ENCODE data around the gene RTN4RL1.

- TF ChIP-seq SIN3A (IDR thresholded peaks at IDR 0.05; ENCODE audit: borderline replicate concordance, insufficient read depth, low read depth, low read length) (no peak), POLR2AphosphoS5 (IDR thresholded peaks at IDR 0.05; ENCODE audit: low read depth, low read length) (no peak), REST (IDR thresholded peaks at IDR 0.05; ENCODE audit: insufficient read depth in 1 of 2, low read depth in 2 of 2, low read length in 1 of 2) (no peak), TCF7L2 (IDR thresholded peaks at IDR 0.05; ENCODE audit: low read depth, low read length) (no peak)
- TF ChIP-seq, protein P1, sequence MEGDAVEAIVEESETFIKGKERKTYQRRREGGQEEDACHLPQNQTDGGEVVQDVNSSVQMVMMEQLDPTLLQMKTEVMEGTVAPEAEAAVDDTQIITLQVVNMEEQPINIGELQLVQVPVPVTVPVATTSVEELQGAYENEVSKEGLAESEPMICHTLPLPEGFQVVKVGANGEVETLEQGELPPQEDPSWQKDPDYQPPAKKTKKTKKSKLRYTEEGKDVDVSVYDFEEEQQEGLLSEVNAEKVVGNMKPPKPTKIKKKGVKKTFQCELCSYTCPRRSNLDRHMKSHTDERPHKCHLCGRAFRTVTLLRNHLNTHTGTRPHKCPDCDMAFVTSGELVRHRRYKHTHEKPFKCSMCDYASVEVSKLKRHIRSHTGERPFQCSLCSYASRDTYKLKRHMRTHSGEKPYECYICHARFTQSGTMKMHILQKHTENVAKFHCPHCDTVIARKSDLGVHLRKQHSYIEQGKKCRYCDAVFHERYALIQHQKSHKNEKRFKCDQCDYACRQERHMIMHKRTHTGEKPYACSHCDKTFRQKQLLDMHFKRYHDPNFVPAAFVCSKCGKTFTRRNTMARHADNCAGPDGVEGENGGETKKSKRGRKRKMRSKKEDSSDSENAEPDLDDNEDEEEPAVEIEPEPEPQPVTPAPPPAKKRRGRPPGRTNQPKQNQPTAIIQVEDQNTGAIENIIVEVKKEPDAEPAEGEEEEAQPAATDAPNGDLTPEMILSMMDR (IDR thresholded peaks at IDR 0.05), result no peak
Measured at GRCh38 chr17:2042933-2043332, 17.8 kb upstream of the RTN4RL1 start.

All from Panc1 (cell line).